NCI-H1048 (cell line): Measurements from ENCODE around the gene ZNF335.
"Not testable (repeated sequence)": the region's sequence is repeated elsewhere in the genome, so short reads cannot be mapped to it uniquely, and the experiment has no call there.

Experiments
- DNase-seq: peaks from one replicate; lab custom pipeline; 2025; lab: John Stamatoyannopoulos, UW

The ZNF335 gene

DNA sequence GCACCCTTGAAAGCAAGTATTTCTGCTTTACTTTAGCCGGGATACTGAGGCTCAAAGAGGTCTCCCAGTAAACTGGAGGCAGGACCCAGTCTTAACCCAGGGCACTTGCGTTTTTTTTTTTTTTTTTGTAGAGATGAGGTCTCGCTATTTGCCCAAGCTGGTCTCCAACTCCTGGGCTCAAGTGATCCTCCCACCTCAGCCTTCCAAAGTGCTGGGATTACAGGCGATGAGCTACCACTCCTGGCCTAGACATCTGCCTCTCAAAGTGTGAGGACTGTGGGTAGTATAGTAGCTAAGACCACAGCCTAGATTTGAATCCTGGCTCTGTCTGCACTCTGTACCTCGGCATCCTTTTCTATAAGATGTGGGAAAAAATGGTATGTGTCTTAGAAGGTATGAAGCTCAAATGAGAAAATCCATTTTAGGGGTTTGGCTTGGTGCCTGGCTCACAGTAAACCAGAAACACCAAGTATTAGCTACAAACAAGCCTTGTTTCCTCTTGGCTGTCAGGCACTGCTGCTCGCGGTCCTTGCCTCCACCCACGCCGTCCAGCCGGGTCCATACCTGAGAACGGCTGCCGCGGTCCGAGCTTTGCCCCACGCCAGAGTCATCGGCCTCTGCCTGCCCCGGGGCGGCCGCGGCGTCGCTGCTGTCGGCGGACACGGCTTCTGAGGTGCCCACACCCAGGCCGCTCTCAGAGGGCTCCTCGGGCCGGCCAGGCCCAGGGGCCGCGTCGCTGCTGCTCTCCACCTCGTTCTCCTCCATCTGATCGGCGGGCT is 1.2 kb downstream of the ZNF335 start:
- no peak for DNase-seq

DNA sequence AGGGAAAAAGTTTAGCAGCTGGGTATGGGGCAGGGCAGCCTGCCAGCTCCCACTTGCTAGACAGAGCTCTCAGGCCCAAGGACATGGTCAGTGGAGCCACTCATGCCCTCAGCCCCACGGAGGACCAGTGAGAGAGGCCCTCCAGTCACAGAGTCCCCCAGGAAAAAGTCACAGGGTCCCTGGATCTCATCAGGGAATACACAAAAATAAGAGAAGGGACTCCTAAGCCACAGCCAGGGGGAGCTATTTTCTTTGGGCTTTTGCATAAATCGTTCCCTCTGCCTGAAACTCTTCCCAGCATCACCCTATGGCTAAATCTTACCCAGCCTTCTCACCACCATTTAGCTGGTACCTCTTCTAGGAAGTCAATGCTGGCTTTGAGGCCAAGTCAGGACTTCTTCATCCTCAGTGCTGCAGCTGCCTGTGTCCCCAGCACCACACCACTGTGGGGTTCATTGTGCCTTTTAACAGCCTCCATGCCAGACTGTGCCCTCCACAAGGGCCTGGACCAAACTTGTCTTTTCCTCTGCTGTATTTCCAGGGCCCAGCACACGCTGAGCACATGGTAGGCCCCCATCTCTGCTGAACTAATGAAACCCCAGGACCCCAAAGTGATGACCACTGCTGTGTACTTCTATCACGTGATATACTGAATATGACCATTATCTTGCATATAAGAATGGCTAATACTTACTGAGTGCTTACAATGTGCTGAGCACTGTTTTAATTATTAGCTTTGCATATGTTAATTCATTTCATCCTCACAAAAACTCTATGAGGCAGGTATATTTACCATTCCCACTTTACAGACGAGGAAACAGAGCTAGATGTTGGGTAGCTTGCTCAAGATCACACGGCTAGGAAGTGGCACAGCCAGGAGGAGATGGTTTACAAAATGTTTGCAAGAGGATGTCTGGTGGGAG is 2.0 kb downstream of the ZNF335 start:
- no peak for DNase-seq

DNA sequence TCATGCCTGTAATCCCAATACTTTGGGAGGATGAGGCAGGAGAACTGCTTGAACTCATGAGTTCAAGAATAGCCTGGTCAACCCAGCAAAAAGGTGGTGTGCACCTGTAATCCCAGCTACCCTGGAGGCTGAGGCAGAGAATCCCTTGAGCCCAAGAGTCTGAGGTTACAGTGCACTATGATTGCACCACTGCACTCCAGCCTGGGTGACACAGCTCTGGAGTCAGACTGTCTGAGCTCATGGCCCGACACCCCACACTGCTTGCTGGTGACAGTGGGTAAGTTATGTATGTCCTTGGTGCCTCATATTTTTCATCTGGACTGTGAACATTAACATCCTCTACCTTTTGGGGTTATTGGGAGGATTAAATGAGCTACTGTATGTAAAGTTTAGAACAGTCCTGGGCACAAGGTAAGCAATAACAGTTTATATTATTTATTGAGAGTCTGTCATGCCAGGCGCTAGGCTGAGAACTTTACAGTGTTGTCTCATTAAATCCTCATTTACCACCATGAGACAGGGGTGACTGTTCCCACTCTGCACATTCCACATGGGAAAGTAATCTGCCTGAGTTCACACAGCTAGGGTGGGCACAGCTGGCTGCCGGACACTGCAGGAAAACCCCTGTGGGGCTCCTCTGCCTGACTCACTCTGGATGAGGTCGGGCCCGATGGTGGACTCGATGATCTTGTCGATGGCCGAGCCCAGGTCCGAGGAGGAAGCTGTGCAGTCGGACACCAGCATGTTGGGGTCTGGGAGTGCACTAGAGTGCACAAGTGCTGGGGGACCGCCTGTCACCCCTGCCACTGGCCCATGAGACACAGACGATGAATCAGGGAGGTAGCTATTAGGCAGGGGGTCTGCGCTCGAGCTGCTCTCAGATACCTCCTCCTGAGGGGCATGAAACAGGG is 2.9 kb downstream of the ZNF335 start:
- no peak for DNase-seq

DNA sequence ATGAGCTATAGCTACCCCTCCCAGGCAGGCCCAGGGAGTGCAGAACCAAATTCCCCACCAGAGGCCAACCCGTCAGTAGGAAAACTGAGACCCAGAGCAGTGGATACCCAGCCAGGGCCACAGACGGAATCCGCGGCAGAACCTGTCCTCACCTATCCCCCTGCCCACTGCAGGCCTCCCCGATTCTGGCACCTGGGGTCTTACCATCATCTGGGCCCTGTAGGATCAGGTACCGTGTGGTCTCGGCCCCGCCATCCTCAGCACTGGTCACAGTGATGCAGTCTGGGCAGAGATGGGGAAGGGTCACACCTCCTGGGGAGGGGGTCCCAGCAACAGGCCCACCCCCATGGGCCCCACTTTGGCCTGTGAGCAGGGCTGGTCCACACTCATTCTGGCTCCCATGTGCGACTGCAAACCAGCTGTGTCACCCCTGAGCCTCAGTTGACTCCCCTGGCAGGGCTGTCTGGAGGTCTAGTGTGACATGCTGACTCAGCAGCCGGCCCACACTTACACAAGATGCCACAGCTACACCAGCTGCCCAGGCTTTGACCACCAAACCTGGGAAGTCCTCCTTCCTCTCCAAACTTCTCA is 3.8 kb downstream of the ZNF335 start:
- no peak for DNase-seq

DNA sequence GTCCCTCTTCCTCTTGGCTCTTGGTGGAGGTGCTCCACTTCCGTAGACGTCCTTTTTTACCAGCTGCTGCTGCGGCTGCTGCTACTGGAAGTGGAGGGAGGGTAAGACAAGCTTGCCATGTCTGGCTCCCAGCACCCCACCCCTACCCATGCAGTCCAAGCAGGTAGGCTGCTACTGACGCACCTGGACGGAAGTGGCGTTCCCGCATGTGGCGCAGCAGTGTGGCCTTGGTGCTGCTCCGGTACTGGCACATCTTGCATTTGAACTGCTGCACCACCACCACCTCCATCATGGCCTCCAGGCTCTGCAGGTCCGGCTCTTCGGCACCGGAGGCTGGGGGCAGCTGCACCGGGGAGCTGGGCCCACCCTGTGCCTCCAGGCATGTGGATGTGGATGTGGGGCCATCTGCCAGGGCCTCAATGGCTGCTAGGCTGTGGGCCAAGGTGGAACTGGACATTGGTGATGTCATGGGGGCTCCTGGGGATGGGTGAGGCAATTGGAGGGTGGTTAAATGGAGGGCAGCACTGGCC is 4.4 kb downstream of the ZNF335 start:
- no peak for DNase-seq

DNA sequence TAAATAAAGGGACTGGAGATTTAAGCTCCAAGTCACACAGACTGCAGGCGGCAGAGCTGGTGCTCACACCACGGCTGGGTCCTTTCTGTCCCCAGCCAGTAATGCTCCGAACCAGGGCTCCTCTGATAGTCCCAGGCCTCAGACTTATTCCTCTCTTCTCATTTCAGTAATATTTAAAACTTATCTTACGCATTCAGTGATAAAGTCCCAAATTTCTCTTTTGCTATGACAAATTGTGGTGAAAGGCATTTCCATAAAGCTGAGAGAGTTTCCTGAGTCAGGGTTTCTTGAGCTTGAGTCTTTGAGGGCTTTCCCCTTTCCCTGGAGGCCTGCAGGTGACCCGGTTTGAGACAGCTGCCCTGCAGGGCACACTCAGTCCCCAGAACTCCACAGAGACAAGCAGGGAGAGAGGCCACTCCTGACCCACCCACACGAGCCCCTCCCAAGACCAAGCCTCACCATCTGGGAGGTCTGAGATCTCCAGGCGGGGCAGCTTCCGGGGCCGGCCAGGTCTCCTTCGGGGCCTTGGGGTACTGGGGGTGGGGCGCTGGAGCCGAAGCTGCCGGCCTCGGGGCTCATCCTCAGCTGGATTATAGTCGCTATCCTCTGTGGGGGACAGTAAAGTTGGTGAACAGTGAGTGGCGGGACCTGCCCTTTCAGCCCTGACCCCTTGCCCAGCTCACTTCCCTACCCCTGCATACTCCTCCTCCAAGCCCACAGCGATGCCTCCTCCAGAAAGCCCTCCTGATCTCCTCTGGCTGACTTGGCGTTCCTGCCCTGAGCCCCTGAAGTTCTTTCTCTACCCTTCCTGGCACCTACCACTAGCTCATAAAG is 6.6 kb downstream of the ZNF335 start:
- DNase-seq = no peak

DNA sequence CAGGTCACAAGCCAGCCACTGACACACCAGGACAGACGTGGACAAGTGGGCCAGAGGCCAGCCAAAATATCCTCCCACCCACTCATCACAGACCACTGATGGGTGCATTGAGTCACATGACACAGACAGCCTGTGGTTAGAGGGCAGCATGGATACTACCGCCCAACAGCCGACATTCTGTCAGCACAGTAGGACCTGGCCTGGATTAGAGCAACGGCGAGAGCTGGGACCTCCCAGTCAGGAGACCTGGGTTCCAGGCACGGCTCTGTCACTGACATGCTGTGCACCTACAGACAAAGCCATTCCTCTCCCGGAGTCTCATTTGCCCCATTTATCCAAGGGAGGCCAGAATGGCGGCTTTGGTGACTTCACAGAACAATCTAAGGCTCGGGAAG is 8.0 kb downstream of the ZNF335 start:
- DNase-seq = no peak

DNA sequence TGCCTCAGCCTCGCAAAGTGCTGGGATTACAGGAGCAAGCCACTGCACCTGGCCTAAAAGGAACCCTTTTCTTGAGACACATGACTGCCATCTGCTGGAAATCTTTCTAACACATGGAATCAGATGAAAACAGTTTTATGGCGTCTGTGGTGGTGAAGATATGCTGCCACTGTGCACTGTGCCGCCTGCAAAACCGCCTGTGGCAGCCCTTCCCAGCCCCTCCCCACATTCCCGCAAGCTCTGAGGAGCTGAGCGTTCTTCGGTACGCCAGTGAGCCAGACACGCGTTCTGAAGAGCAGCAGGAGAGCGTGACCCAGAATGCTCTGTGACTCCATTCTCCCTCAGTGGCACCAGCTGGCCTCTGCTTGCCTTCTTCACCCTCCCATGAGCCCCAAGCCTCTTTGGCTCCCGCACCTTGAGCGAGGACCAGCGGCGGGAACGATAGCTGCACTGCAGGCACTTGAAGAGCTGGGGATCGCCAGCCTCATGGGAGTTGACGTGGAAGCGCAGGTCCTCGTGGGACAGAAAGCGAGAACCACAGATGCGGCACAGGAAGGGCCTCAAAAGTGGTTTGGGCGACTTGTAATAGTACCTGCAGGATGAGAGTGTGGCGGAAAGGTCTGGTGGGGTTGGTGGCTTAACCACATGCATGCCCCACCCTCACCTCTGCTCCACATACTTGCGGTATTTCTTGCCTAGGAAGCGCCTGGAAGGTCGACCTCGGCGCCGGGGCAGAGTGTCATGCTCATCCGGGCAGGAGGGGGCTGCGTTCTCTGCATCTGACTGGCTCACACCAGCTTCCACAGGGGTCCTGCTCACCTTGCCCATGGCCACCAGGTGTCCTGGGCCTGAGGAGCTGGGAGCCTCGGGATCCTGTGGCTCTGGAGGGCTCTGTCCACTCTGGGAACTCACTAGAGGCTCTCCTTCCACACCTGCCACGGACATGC is 8.7 kb downstream of the ZNF335 start:
- DNase-seq = no peak

DNA sequence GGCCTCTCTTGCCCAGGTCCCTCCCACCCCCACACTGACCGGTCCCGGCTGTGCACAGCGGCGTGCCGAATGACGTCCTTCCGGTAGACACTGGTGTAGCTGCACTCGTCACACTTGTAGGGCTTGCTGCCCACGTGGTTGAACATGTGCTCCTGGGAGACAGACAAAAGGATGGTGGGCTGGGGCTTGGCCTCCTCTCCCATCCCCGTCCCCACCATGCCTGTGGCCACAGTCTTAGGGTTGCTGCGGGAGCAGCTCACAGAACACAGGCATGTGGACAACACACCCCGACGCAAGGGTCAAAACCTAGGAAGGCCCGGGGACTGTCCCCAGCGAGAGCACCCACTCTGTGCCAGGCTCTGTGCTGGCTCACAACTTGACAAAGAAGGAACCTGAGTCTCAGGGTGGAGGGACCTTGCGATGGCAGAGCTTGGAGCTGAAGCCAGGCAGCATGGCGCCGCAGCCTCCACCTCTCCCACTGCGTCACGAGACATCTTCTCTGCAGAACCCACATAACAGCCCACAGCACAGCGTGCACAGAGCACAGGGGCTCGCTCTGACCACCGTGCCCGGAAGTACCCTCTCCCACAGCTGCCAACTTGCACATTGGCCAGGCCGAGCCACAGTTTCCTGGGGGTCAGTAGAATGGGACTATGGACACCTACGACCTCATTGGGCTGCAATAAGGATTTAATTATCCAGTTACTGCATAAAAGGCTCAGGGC is 9.8 kb downstream of the ZNF335 start:
- DNase-seq = no peak

DNA sequence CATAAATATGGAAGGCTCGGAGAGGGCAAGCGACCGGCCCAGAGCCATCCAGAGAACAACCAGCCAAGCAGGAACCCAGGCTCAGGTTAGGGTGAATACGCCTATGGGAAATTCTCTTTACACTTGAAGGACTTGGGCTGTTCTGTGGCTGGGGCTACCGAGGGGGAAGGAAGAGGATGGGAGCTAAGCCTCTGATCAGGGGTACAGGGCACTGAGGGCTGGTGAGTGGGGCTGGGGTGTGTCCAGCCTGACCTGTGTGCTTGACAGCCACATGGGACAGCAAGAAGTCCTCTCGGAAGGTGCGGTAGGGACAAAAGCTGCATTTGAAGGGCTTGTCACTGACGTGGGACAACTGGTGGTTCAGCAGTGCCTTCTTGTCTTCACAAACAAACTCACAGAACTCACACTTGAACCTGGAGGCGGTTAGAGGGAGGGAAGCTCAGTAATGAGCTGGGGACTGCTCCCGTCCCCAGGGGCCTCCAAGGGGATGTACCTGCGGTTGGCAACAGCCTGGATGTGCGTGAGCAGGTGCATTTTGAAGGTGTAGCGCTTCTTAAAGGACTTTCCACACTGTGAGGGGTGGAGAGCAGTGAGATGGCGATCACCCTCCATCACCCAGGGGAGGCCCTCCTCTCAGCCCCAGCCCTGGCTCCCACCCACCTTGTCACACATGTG is 11.9 kb downstream of the ZNF335 start:
- DNase-seq = no peak

DNA sequence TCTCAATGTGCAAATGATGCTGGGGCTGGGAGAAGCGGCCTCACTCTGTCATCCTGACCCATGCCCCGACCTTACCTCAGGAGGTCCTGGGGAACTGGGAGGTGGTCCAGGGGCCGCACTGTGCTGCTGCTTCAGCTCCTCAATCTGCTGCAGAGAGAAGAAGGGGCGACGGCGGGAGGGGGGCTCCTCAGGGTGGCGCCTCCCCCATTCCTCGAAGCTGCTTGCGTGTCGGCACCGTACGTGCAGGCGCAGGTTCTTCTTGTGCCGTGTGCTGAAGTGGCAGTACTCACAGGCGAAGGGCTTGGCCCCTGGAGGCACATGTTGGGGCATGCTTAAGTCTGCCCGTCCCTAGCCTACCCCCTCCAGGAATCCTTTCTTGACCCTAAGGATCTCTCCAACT is 12.9 kb downstream of the ZNF335 start:
- no peak for DNase-seq

DNA sequence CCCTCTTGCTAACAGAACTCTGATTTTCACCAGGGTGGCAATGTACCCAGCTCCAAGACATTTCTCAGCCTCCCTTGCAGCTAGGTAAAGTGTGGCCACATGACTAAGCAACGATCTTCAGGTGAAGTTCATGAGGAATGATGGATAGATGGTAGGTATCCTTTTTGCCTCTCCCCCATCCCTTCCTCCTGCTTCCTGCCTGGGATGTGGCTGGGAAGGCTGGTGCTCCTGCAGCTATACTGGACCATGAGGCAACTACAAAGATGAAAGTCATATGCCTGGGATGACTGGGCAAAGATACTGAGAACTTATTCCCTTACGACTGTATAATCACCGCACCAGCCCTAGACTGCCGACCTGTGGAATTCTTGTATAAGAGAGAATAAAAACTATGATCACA is 13.4 kb downstream of the ZNF335 start:
- no peak for DNase-seq

DNA sequence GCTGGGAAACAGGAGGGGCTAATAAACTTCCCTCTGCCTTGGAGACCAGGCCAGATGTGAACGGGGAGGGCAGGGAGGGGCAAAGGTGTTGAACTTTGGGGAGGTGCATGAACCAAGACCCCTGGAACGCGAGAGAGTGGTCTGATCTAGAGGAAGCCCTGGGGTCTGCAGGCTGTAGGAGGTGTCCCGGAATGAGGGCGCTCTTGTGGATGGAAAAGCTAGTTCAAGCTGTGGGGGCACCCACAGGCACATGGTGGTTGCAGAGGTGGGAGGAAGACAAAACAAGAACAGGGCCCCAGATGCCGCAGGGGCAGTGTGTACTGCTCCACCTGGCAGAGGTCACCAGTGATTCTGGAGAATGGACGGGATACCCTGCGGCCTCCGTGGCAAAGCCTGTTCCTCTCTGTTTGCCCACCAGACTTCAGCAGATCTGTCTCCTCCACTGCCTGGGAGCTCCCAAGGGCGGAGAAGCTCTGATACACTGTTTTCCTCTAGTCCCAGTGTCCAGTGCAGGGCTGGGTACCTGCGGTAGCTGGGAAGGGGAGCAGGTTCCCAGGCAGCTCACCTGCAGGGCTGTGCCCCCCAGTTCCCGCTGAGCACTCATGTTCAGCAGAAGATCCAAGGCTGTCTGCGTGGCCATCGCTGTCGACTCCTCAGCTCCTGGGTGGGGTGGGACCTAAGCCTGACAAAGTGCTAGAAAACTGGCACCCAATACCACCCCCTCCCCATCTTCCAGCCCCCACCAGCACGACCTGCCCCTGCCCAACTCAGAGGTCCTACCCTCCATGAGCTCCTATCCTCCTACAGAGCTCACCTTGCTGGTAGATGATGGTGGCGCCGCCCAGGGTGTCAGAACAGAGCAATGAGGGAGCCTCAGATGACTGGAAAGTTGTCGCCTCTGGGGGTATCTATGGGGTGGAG is 14.7 kb downstream of the ZNF335 start:
- DNase-seq = no peak

DNA sequence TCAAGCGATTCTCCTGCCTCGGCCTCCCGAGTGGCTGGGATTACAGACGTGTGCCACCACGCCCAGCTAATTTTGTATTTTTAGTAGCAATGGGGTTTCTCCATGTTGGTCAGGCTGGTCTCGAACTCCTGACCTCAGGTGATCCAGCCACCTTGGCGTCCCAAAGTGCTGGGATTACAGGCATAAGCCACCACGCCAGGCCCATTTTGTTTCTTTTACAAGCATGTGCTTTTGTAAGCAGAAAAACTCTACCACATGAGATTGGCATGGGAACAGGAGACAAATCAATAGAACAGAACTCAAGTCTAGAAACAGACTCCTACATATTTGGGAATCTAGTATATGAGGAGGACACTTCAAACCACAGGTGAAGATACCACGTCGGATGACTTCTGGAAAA is 15.7 kb downstream of the ZNF335 start:
- not testable (repeated sequence) for DNase-seq

DNA sequence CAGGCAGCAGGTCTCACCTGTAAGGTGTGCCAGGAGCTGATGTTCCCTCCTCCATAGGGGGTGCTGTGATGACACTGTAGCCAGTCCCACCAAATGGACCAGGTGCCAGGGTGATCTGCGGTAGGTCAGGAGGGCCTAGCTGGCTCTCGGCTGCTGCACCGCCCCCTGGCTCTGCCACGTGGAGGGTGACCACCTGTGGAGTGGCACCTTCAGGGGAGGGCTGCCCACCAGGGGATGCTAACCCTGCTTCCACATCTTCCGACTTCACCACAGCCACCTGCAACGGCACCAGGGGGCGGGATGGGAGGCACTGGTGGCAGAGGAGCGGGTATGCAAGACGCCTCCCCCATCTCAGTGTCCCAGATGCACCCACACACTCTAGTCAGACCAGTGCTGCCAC is 18.3 kb downstream of the ZNF335 start:
- no peak for DNase-seq

DNA sequence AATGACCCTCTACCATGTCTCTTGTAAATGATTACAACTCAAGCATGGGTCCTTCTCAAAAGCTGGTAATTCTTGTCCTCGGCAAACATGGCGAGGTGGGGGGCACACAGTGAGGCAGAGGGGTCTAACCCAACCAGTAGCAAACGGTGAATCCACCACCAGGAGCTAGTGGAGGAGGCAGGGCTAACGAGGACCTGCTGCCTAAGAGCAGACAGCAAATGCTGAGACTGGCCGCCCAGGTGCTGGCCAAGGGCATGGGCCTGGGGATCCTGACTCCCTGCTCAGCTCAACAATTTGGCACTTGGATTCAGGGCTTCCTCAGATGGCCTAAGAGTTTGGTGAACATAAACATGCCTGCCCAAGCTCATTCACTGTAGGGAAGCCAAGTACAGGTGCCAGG is 19.1 kb downstream of the ZNF335 start:
- no peak for DNase-seq
